HG03439 (cell line): Measurements from ENCODE around the gene CLVS2.

ENCODE experiments used
- ATAC-seq: cut with Tn5 transposase; IDR thresholded peaks from one replicate; pipeline ENCODE4 v1.9.1; 2021; ENCODE audit warnings: mild to moderate bottlenecking, moderate library complexity; ENCODE audit not compliant: unreplicated experiment

CLVS2 gene

GRCh38 chr6:123118811-123119210, 122.8 kb downstream of the CLVS2 start:
- ATAC-seq: no peak
